ENCODE data around the gene STX8.

STX8 gene

GRCh38 chr17:9568957-9569588 lies 6.5 kb downstream of the STX8 start (continued):
- no peak for TF ChIP-seq ZSCAN18 (tag by site-specific recombination; IDR thresholded peaks at IDR 0.05)
- no peak for TF ChIP-seq YY1 (tag by site-specific recombination; IDR thresholded peaks at IDR 0.05)
- peak; percentile 79 for TF ChIP-seq IKZF3 (tag by site-specific recombination; IDR thresholded peaks at IDR 0.05)
- TF ChIP-seq ZNF426 (tag by site-specific recombination; IDR thresholded peaks at IDR 0.05), result no peak
- TF ChIP-seq GLIS1 (tag by site-specific recombination; IDR thresholded peaks at IDR 0.05), result peak; percentile 50
- peak; percentile 27; the same call in 1 of the 2 replicates for TF ChIP-seq GLI2 (tag by site-specific recombination; IDR thresholded peaks at IDR 0.05; ENCODE audit: borderline replicate concordance, low read depth)
- TF ChIP-seq ZBTB20 (tag by site-specific recombination; IDR thresholded peaks at IDR 0.05), result no peak
- TF ChIP-seq KLF10 (tag by site-specific recombination; IDR thresholded peaks at IDR 0.05), result peak; percentile 58
- TF ChIP-seq ZBTB8A (tag by site-specific recombination; IDR thresholded peaks at IDR 0.05), result peak; percentile 58
- TF ChIP-seq ZSCAN30 (tag by site-specific recombination; IDR thresholded peaks at IDR 0.05), result no peak
- no peak for TF ChIP-seq ZNF37A (tag by site-specific recombination; IDR thresholded peaks at IDR 0.05)
- peak; percentile 51 for TF ChIP-seq KLF8 (tag by site-specific recombination; IDR thresholded peaks at IDR 0.05)
- TF ChIP-seq INSM2 (tag by site-specific recombination; IDR thresholded peaks at IDR 0.05), result 0 out of 2 replicates have a peak, but pooled peaks have one; percentile 25
- peak; percentile 93 for TF ChIP-seq FEZF1 (tag by site-specific recombination; IDR thresholded peaks at IDR 0.05)
- peak; percentile 62; the same call in 1 of the 2 replicates for TF ChIP-seq ZNF394 (tag by site-specific recombination; IDR thresholded peaks at IDR 0.05; ENCODE audit: borderline replicate concordance)
- TF ChIP-seq BCL6B (tag by site-specific recombination; IDR thresholded peaks at IDR 0.05), result 0 out of 2 replicates have a peak, but pooled peaks have one; percentile 55
- TF ChIP-seq SETDB1 (IDR thresholded peaks at IDR 0.05; ENCODE audit: insufficient read length, low read length), result no peak
- peak; percentile 45 for TF ChIP-seq ZNF366 (tag by site-specific recombination; conservative IDR thresholded peaks at IDR 0.05)
- peak; percentile 83 for TF ChIP-seq ZNF600 (tag by site-specific recombination; IDR thresholded peaks at IDR 0.05)
- TF ChIP-seq OSR2 (tag by site-specific recombination; IDR thresholded peaks at IDR 0.05), result peak; percentile 95
- TF ChIP-seq EGR2 (tag by site-specific recombination; IDR thresholded peaks at IDR 0.05; ENCODE audit: low read depth), result peak; percentile 57; the same call in 1 of the 2 replicates
- TF ChIP-seq ZBTB17 (tag by site-specific recombination; IDR thresholded peaks at IDR 0.05), result peak; percentile 60
- peak; percentile 96 for TF ChIP-seq ZNF843 (tag by site-specific recombination; IDR thresholded peaks at IDR 0.05)
- 0 out of 2 replicates have a peak, but pooled peaks have one; percentile 15 for TF ChIP-seq ZEB2 (tag by site-specific recombination; IDR thresholded peaks at IDR 0.05)
- TF ChIP-seq TCF7L2 (IDR thresholded peaks at IDR 0.05; ENCODE audit: borderline replicate concordance, low read depth, low read length), result peak; percentile 73; the same call in 1 of the 2 replicates
- no peak for TF ChIP-seq ZNF768 (tag by site-specific recombination; IDR thresholded peaks at IDR 0.05)
- TF ChIP-seq RBAK (tag by site-specific recombination; IDR thresholded peaks at IDR 0.05), result no peak
- TF ChIP-seq ZNF155 (tag by site-specific recombination; IDR thresholded peaks at IDR 0.05), result no peak
- TF ChIP-seq GLI4 (tag by site-specific recombination; IDR thresholded peaks at IDR 0.05), result no peak
- peak; percentile 87; the same call in 1 of the 2 replicates for TF ChIP-seq ZNF610 (tag by site-specific recombination; IDR thresholded peaks at IDR 0.05; ENCODE audit: borderline replicate concordance)
- no peak for TF ChIP-seq ZNF548 (tag by site-specific recombination; IDR thresholded peaks at IDR 0.05)
- TF ChIP-seq ZNF488 (tag by site-specific recombination; IDR thresholded peaks at IDR 0.05), result no peak
- TF ChIP-seq ZNF148 (tag by site-specific recombination; IDR thresholded peaks at IDR 0.05; ENCODE audit: borderline replicate concordance), result no peak
- TF ChIP-seq ZNF580 (tag by site-specific recombination; IDR thresholded peaks at IDR 0.05), result peak; percentile 43; the same call in 1 of the 2 replicates

Data from HEK293 (cell line).